ENCODE data around the gene YJU2.

YJU2 gene

GRCh38 chr19:4310247-4311121 is 63.6 kb downstream of the YJU2 start:
- H3K27ac Mint-ChIP-seq = no peak overlapping the region
- H3K27me3 Mint-ChIP-seq = no peaks in the 10 kb centered on the region
- no peak overlapping the region for H3K4me3 Mint-ChIP-seq
- H3K4me1 Mint-ChIP-seq = no peaks in the 10 kb centered on the region
- peak; percentile 48 for DNase-seq
- H3K9me3 Mint-ChIP-seq = no peaks in the 10 kb centered on the region
- H3K36me3 Mint-ChIP-seq (ENCODE audit: low read depth) = peaks cover 2% of the 10 kb centered on the region
- peak; percentile 46 for ATAC-seq

DNA sequence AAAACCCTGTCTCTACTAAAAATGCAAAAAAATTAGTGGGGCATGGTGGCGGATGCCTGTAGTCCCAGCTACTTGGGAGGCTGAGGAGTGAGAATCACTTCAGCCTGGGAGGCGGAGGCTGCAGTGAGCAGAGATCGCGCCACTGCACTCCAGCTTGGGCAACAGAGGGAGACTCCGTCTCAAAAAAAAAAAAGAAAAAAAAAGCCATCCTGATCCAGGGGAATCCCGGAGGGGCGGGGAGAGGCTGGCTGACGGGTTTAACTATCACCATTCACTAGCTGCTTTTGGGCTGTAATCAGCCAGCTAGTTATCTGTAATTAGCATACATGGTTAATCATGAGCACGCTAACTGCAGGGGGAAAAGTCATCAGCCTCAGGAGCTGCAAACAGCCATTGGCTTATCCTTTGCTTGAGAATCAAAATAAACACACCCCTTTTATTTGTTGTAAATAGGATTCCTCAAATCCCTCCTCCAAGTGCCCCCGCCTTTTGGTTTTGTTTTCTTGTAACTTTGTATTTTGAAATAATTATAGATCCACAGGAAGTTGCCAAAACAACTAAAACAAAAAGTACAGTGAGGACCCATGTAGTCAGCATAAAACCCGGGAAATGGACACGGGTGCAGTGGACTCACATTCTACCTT is 67.1 kb downstream of the YJU2 start:
- Mint-ChIP-seq H3K27ac (no peak overlapping the region), H3K36me3 (ENCODE audit: low read depth) (peaks cover 2% of the 10 kb centered on the region), H3K4me3 (no peak overlapping the region), H3K4me1 (no peaks in the 10 kb centered on the region), H3K27me3 (no peaks in the 10 kb centered on the region), H3K9me3 (no peaks in the 10 kb centered on the region)
- ATAC-seq (no peak), DNase-seq (no peak)

DNA sequence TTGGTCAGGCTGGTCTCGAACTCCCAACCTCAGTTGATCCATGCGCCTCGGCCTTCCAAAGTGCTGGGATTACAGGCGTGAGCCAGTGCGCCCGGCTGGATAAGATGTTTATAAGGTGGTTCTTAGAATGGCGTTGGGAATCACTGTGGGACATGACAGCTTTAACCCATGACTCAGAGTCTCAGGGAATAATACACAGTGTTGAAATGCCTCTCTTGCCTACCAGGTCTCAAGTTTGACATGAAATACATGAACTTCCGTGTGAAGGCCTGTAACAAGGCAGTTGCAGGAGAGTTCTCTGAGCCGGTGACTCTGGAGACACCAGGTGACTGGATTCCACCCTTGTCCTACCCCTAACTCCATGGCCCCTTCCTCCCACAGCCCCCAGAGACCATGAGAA is 70.1 kb downstream of the YJU2 start:
- ATAC-seq (no peak), DNase-seq (no peak)
- H3K36me3 Mint-ChIP-seq (ENCODE audit: low read depth) = peaks cover 3% of the 10 kb centered on the region
- no peaks in the 10 kb centered on the region for H3K4me1 Mint-ChIP-seq
- H3K27me3 Mint-ChIP-seq = no peaks in the 10 kb centered on the region
- no peak overlapping the region for H3K27ac Mint-ChIP-seq
- peaks cover 15% of the 10 kb centered on the region for H3K9me3 Mint-ChIP-seq
- H3K4me3 Mint-ChIP-seq = no peak overlapping the region

DNA sequence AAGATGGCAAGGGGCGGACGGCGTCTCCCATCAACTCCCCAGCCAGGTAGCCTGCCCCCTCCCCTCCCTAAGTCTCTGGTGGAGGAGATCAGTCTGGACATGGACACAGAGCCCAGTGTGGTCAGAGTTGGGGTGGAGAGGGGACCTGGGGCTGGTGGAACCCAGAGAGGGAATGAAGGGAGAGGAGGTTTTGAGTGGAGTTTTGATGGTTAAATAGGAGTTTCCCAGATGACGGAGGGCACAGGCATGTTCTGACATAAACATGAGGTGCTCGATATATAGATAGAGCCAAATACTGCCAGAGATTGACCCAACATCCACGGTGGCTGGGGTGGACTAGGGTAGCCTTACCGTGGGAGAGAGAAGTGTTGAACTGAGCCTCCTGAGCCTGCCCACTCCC is 71.6 kb downstream of the YJU2 start:
- Mint-ChIP-seq H3K36me3 (ENCODE audit: low read depth) (peaks cover 3% of the 10 kb centered on the region), H3K27ac (no peak overlapping the region), H3K4me1 (no peaks in the 10 kb centered on the region), H3K9me3 (peaks cover 15% of the 10 kb centered on the region), H3K4me3 (no peak overlapping the region), H3K27me3 (no peaks in the 10 kb centered on the region)
- DNase-seq = no peak
- ATAC-seq = no peak

Data from activated naive CD8-positive, alpha-beta T cell treated with anti-CD3 and anti-CD28 coated beads, Interleukin-2, amount 50 U/mL, for 24 hours (primary cell).